PC-9 (cell line): Measurements from ENCODE around the gene IL10RA.

Experiments
- EZH2 ChIP-seq: fragments of 200-600 bp; sonication (generic); IDR thresholded peaks from 2 replicates; pipeline ENCODE4 v1.8.0; 2017; ENCODE audit warnings: antibody characterized with exemption, low read depth
- TF ChIP-seq, protein P1 (sequence below): fragments of 200-600 bp; sonication (generic); conservative IDR thresholded peaks from 2 replicates; pipeline ENCODE4 v1.6.1; 2017; ENCODE audit warnings: mixed run types, antibody characterized with exemption, mild to moderate bottlenecking, moderate library complexity

GRCh38 chr11:117993988-117994745 lies 8.0 kb downstream of the IL10RA start:
- TF ChIP-seq, protein P1, sequence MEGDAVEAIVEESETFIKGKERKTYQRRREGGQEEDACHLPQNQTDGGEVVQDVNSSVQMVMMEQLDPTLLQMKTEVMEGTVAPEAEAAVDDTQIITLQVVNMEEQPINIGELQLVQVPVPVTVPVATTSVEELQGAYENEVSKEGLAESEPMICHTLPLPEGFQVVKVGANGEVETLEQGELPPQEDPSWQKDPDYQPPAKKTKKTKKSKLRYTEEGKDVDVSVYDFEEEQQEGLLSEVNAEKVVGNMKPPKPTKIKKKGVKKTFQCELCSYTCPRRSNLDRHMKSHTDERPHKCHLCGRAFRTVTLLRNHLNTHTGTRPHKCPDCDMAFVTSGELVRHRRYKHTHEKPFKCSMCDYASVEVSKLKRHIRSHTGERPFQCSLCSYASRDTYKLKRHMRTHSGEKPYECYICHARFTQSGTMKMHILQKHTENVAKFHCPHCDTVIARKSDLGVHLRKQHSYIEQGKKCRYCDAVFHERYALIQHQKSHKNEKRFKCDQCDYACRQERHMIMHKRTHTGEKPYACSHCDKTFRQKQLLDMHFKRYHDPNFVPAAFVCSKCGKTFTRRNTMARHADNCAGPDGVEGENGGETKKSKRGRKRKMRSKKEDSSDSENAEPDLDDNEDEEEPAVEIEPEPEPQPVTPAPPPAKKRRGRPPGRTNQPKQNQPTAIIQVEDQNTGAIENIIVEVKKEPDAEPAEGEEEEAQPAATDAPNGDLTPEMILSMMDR, result no peak
- no peak for TF ChIP-seq EZH2
